ENCODE data around the gene NDC80.
"Not testable (repeated sequence)": the region's sequence is repeated elsewhere in the genome, so short reads cannot be mapped to it uniquely, and the experiment has no call there.

The NDC80 gene

DNA sequence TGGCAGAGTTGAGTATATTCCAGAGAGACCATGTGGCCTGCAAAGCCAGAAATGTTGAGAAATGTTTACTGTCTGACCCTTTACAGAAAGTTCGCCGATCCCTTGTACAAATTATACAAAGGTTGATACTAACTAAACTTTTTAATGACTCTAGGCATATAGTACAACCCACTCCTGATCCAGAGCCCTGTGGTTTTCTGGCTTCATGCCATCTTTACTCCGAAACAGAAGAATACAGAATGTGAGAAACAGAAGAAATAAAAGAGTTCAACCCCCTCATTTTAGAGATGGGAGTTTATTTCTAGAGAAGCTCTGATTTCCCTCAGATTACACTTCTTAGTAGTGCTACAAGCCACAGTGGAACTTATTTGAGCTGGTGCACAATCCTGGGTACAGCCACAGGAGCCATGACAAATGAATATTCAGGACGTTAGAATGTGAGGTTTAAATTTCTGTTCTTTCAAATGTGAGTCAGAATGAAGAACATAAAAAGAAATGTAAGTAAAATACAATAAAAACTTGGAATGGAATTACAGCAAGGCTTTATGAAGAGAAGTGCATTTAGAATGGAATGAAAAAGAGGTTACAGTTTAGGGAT is 46.1 kb downstream of the NDC80 start:
- DNase-seq (ENCODE audit: extremely low read depth in 1 of 2, low read depth in 1 of 2), result no peak

DNA sequence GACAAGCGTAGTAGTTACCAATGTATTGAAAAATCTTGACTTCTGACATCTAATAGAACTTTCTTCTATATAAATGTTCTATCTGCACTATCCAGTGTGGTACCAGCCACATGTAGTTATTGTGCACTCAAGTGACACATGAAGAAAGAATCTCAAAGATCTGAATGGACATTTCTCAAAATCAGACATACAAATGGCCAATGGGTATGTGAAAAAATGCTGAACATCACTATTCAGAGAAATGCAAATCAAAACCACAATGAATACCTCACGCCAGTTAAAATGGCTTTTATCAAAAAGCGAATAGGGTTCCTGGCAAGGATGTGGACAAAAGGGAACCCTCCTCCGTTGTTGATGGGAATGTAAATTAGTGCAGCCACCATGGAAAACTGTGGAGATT is 46.7 kb downstream of the NDC80 start:
- DNase-seq (ENCODE audit: extremely low read depth in 1 of 2, low read depth in 1 of 2), result no peak

DNA sequence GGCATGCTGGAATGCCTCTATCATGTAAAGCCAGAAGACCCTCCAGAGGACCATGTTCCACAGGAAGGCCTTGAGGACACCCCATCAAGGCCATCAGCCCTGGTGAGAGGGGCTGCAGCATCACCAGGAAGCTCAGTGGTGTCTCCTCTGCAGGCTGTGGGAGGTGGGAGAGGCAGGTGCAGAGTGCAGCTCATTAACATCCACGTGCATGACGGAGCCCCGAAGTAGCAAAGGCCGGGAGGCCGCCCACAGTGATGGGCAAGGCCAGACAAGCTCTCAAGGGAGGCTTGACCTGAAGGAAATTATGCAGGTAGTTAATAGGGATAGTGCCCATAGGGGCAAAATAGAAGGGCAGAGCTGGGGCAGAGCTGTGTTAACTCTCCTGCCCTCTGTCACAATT is 53.9 kb downstream of the NDC80 start:
- DNase-seq (ENCODE audit: extremely low read depth in 1 of 2, low read depth in 1 of 2), result no peak

DNA sequence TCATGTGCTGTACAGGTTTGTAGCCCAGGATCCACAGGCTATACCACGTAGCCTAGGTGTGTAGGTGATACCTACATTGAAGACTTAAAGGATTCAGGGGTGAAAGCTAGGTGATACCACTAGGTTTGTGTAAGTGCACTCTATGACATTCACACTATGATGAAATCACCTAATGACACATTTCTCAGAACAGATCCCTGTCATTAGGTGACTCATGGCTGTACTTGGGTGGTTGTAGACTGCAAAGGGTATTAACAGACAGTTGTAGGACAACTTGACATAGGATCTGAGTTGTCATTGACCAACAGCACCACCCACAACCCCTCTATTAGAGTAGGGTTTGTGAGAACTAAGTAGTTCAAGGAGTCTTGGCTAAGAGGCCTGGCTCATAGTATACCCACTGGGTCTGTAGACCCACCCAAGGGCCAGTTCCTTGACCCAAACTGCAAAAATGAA is 56.5 kb downstream of the NDC80 start:
- no peak for DNase-seq (ENCODE audit: extremely low read depth in 1 of 2, low read depth in 1 of 2)

DNA sequence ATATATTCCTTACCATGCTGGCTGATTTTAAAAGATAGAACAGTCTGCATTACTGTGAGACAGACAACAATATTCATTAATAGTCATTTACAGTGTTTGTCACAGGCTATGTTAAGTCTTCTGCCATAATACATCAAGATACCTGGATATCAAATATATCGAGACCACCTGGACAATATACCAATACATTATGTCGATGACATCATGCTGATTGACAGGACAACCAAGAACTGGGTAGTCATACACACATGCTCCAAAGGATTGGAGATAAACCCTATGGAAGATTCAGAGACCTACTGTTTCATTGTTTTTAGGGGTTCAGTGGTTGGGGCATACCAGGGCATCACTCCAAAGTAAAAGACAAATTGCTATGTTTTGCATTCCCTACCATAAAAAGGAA is 57.6 kb downstream of the NDC80 start:
- DNase-seq (ENCODE audit: extremely low read depth in 1 of 2, low read depth in 1 of 2), result no peak

DNA sequence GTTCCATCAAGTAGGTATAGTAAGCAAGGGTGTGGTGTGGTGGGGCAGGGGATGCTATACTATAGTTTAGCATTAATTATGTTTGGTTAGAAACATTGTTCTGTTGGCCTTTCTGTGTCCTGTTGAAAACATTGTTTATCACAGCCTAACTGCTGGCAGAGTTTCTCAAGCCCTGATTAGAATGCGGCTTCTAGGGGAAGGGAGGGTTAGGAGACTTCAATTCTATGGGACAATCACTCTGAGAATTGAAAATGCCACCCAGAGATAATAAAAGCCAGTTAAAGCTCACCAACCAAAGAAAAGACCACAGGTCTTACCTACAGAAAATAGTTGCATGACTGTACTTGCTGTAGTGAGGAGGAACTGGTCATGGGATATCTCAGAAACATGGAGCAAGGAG is 64.2 kb downstream of the NDC80 start:
- no peak for DNase-seq (ENCODE audit: extremely low read depth in 1 of 2, low read depth in 1 of 2)

DNA sequence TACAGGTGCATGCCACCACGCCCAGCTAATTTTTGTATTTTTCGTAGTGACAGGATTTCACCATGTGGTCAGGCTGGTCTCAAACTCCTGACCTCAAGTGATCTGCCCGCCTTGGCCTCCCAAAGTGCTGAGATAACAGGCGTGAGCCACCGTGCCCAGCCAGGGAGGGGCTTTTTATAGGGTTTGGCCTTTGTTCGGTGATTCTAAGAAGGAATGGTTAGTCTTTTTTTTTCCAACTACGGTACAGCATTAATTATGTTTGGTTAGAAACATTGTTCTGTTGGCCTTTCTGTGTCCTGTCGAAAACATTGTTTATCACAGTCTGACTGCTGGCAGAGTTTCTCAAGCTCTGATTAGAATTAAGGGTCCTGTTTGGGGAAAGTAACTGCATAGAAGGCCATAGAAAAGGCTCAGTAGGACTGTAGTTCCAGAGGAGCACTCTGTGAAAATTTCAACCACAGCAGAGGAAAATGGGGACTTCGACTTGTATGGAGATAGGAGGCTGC is 64.8 kb downstream of the NDC80 start:
- no peak for DNase-seq (ENCODE audit: extremely low read depth in 1 of 2, low read depth in 1 of 2)

DNA sequence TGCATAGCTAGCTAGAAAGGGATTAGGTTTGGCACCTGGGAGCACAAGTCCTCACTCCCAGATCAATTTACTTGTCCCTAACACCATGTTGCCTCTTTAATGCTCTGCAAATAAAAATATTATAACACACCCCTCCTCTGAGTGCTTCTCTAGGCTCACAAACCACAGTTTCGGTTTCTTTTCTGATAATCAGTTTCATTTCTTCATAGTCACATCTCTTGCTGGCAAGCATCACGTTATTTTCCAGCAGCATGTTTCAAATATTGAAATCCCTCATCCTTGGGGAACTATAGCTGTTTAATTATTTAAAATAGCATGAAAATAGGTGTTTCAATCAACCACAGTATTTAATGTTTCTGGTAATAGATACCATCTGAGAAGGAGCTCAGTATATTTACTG is 70.3 kb downstream of the NDC80 start:
- no peak for DNase-seq (ENCODE audit: extremely low read depth in 1 of 2, low read depth in 1 of 2)

DNA sequence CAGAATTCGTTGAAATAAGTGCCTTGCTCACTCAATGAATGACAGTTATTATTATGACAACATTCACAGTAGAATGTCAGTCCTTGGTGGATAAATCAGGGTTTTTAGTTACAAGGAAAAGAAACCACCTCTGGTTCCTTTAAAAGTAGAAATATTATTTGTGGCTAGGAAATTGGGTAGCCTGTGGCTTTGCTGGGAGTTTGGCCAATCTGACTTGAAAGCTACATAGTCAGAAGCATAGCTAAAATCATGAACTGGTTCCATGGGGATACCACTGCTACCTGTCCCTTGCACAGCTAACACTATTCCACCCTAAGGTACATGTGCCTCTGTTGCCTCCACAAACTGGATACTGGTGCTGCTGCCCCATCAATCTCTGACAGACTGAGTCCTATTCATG is 71.4 kb downstream of the NDC80 start:
- DNase-seq (ENCODE audit: extremely low read depth in 1 of 2, low read depth in 1 of 2), result no peak

DNA sequence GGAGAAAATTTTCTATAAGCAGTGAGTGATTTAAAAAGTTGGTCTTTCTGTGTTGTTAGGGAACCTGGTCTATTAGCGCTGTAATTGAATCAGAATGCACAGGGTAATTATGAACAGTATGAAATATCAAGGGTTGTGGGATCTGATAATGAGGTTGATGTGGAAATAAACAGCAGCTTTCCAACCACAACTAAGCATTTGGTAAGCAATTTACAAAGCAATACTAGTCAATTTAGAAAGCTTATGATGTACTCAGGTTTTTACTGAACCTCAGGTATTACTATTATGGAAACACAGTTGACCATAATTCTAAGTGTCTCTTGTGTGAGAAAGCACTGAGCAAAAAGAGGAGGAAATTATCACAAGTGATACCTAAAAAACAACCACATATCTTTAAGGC is 73.2 kb downstream of the NDC80 start:
- DNase-seq (ENCODE audit: extremely low read depth in 1 of 2, low read depth in 1 of 2), result no peak

DNA sequence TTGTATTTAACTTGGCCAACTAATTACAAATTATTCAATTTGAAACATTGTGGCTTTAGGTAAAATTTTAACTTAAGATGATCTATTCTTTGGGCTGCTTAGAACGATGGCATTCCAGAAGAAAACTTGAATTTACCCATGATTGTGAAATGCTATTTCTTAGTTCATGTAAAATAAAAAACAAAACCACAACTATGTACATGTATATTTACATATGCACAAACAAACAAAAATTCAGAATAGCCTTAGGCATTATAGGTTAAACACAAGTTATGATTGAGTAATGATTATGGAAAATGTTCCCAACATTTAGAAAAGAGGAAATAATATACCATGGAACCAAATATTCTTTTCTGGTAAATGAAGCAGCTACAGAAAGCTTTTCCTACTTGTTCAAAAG is 80.6 kb downstream of the NDC80 start:
- DNase-seq (ENCODE audit: extremely low read depth in 1 of 2, low read depth in 1 of 2), result no peak

DNA sequence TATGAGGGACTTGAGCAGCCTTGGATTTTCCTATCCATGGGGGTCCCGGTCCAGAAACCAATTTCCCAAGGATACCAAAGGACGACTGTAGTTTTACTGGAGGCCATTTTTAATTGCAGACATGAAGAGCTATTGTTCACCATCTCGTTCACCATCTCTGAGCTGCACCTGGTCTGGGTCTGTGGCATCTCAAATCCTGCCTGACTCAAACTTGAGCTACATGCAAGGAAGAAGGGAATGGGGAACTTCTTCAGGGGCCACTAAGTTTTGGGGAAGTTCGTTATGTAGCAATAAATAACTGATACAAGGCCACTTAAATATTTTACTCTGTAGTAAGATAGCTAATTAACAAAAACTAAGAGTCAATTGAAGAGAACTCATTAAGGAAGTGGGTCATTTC is 82.1 kb downstream of the NDC80 start:
- no peak for DNase-seq (ENCODE audit: extremely low read depth in 1 of 2, low read depth in 1 of 2)

DNA sequence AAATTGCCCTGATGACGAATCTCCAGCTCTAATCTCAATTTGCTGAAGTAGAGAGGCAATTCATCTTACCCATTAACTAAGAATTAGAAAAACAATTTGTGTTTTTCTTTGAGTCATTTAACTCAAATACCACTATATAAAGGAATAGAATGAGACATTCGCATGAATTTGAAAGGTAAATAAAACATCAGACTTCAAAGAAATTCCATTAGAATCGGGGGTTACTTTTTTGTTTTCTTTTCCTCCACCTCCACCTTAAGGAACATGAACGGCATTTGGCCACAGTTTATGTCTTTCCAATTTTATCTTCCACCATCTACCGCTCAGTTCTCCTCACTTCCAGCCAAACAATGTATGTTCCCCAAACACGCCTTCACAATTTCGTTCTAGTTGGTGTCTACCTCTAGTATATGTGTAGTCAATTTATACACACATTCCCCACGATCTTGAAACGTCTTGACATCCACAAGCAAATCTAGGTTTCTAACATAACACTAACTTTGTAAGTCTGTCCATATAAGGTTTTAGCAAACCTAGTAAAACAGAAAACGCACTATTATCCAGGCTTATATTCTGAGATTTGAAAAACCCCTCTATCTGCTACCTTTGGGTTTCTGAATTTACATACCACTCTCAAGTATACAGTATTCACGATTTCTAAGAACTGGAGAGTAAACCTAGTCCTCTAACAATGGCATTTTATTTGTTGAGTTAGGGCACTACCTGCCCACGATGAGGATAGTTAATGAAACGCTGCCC is 83.0 kb downstream of the NDC80 start:
- DNase-seq (ENCODE audit: extremely low read depth in 1 of 2, low read depth in 1 of 2), result no peak

DNA sequence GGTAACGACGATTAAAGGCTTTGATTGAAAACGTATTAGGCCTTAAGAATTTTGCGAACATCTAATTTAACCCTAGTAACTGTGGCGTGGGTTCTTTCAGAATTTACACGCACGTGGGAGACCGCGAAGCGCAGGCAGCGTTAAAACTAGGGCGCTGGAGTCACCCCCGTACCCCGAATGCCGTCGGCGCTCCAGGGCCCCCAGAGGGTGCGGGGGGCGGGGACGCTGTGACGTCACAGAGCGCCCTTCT is 83.5 kb downstream of the NDC80 start:
- DNase-seq (ENCODE audit: extremely low read depth in 1 of 2, low read depth in 1 of 2), result peak; percentile 73 to 74

DNA sequence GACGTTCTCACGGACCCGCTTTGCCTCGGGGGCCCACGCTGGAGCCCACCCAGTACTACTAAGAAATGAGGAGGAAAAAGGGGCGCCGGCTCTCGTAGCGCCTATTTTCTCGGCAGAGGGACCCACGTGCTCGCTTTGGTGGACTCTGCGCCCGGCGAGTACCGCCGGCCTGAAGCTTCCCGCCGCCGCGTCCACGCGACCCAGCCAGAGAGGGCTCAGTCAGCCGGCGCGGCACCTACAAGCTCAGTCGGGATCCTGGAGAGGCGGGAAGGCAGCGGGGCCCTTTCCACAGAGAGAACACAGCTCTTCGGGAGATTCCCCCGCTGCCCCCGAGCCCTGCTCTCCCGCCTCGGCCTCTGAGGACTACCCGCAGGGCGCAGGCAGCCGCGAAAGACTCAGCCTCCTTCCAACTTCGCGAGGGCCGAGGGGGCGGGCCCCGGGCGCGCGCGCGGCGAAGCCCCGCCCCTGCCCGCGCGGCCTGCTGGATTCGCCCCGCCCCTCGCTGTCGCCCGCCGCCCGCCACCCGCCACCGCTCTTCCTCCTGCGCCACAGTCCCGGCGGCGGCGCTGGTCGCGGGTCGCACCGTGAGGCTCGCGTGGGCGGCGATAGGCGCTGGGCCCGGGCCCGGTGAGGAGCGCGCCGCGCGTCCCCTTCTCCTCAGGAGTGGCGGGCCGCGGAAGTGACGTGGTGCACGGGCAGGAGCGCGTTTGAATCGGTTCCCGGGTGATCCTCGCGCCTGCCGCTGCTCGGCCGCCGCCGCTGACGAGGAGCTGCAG is 84.0 kb downstream of the NDC80 start, which contains the start of gene SMCHD1:
TSS of gene SMCHD1 (plus strand) at position 549 of the 776 bp plus-strand sequence. CDS start 350 bp downstream, outside the sequence.
- DNase-seq (ENCODE audit: extremely low read depth in 1 of 2, low read depth in 1 of 2), result peak; percentile 65 to 82

DNA sequence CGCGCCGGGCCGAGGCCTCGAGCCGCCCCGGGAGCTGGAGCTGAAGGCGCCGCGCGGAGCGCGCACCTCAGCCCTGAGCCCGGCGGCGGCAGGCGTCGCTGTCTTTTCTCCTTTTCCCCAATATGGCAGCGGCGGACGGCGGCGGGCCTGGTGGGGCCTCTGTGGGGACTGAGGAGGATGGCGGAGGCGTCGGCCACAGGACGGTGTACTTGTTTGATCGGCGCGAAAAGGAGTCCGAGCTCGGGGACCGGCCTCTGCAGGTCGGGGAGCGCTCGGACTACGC is 84.5 kb downstream of the NDC80 start:
- no peak for DNase-seq (ENCODE audit: extremely low read depth in 1 of 2, low read depth in 1 of 2)

DNA sequence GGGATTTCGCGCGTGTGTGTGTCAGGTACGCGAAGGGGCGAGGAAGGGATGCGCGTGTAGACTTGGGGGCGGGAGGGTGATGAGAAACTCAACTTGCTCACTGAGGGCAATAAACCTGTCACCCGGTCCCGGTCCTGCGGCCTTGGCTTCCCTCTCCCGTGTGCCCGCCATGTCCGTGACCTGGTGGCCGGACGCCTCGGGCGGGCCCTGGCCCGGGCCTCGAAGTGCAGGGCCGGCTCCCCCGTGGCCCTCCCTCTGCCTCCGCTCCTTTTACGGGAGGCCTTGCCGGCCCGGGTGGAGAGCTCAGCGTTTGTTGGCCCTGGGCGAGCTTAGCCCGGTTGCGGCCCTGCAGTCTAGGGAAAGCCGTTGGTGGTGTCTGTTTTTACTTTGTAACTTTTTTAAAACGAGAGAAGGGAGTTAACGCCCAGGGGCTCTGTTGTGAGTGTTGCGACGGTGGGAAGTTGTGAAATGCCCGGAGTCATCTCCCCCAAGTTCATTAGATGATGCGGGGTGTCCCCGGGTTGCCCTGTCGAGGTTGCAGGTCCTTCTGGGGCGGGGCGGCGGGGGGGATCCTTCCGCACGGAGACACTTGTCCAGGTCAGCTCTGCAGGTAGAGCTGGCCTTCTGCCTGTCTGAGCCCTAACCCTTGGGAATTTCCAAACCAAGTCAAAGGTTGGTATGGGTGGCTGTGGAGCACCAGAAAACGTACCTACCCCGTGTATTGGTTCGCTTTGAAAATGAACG is 85.1 kb downstream of the NDC80 start:
- DNase-seq (ENCODE audit: extremely low read depth in 1 of 2, low read depth in 1 of 2), result peak in 1 of 2 donors; percentile 28

DNA sequence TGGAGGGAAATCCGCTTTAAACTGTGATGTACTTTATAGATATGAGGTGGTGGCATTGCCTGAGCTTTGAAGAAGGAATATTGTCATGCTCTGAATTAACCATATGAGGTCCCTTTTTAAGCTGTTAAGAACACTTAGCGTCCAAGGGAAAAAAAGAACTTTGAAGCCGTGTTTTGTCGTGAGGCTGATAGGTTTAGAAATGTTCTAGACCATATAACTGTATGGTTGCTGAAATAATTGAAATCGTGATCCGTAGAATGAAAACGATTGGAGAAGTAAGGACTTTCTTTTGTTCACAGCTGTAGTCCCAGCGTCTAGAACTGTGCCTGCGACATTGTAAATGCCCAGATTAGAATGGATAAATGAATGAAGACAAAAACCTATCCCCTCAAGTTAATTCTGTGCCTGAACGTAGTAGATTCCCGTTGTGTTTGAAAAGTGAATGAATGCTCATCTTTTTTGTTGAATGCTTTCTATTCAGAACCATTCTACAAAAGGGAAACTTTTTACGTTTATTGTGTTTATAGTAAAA is 85.7 kb downstream of the NDC80 start:
- DNase-seq (ENCODE audit: extremely low read depth in 1 of 2, low read depth in 1 of 2), result no peak

DNA sequence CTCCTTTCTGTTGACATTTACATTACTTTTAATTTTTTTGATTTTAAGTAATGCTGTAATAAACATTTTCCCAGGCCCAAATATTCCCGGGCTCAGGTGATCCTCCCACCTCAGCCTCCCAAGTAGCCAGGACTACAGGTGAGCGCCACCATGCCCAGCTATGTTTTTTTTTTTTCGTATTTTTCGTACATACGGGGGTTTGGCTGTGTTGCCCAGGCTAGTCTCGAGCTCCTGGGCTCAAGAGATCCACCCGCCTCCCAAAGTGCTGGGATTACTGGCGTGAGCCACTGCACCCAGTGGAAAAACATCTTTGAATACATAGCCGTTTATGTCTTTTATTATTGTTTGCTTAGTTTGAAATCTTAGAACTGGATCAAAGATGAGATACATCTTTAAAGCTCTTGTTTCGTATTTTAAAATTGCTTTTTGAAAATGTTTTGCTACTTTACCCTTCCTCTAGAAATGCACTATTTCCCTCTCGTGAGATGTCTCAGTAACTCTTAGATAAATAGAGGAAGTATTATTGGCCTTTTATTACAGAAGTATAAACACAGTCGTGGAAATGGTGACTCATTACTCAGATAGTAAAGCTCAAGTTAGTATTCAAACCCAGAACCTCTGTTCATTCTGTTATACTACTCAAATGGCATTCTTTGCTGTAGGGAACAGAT is 86.6 kb downstream of the NDC80 start:
- DNase-seq (ENCODE audit: extremely low read depth in 1 of 2, low read depth in 1 of 2), result no peak

DNA sequence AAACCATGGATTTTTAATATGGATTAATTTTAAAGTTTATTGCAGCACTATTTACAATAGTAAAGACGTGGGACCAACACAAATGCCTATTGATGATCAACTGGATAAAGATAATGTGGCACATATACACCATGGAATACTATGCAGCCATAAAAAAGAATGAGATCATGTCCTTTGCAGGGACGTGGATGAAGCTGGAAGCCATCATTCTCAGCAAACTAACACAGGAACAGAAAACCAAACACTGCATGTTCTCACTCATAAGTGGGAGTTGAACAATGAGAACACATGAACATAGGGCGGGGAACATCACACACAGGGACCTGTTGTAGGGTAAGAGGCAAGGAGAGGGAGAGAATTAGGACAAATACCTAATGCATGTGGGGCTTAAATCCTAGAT is 89.5 kb downstream of the NDC80 start:
- DNase-seq (ENCODE audit: extremely low read depth in 1 of 2, low read depth in 1 of 2), result not testable (repeated sequence)

DNA sequence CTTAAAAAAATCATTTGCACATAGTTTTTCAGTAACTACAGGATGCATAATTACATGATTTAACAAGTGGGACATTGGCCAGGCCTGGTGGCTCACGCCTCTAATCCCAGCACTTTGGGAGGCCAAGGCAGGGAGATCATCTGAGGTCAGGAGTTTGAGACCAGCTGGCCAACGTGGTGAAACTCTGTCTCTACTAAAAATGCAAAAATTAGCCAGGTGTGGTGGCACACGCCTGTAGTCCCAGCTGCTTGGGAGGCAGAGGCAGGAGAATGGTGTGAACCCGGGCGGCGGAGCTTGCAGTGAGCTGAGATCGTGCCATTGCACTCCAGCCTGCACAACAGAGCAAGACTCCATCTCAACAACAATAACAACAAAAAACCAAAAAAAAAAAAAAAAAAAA is 90.9 kb downstream of the NDC80 start:
- DNase-seq (ENCODE audit: extremely low read depth in 1 of 2, low read depth in 1 of 2), result not testable (repeated sequence)

Measured in activated CD8-positive, alpha-beta memory T cell treated with anti-CD3 and anti-CD28 coated beads for 1 hour (primary cell).